Glutamatergic neuron (in vitro differentiated cells): Measurements from ENCODE around the gene NUAK2. TPM values are rescaled to one million over a fixed set of nuclear protein-coding genes. Genes with fewer than 3 reads are reported as not detected.
"Not testable (repeated sequence)": the region's sequence is repeated elsewhere in the genome, so short reads cannot be mapped to it uniquely, and the experiment has no call there.

Experiments
- DNase-seq: peaks from one replicate; pipeline ENCODE4 v3.0.0; 2022
- H3K27ac Mint-ChIP-seq: one replicate; pipeline ENCODE4 v1.8.0; 2020; ENCODE audit warnings: mild to moderate bottlenecking, mixed read lengths, inconsistent platforms; ENCODE audit not compliant: unreplicated experiment
- H3K27me3 Mint-ChIP-seq: one replicate; pipeline ENCODE4 v1.8.0; 2020; ENCODE audit warnings: mild to moderate bottlenecking, moderate library complexity, mixed read lengths, inconsistent platforms; ENCODE audit not compliant: unreplicated experiment
- H3K36me3 Mint-ChIP-seq: one replicate; pipeline ENCODE4 v1.8.0; 2020; ENCODE audit warnings: mild to moderate bottlenecking, mixed read lengths, inconsistent platforms; ENCODE audit not compliant: unreplicated experiment
- H3K4me1 Mint-ChIP-seq: one replicate; pipeline ENCODE4 v1.8.0; 2020; ENCODE audit warnings: mild to moderate bottlenecking, low read depth, mixed read lengths, inconsistent platforms; ENCODE audit not compliant: unreplicated experiment
- H3K4me3 Mint-ChIP-seq: one replicate; pipeline ENCODE4 v1.8.0; 2020; ENCODE audit warnings: mild to moderate bottlenecking, mixed read lengths, inconsistent platforms; ENCODE audit not compliant: unreplicated experiment
- H3K9me3 Mint-ChIP-seq: one replicate; pipeline ENCODE4 v1.8.0; 2020; ENCODE audit warnings: mild to moderate bottlenecking, moderate library complexity, mixed read lengths, inconsistent platforms; ENCODE audit not compliant: unreplicated experiment
- total RNA-seq: library from RNA; stranded (reverse); fragmentation: NEBNext Ultra II Directional; extraction: Animal tissue kit (Norgen Biotek cat#: 25700); gene quantifications from one replicate; pipeline ENCODE4 v1.2.1, GENCODE V29; 2021; ENCODE audit not compliant: unreplicated experiment
- TF ChIP-seq, protein P1 (sequence below): fragments of 200-600 bp; sonication (generic); IDR thresholded peaks from one replicate; pipeline ENCODE4 v1.5.0; 2021; ENCODE audit not compliant: partially characterized antibody, unreplicated experiment

The NUAK2 gene
- total RNA-seq, 1 donor from 2014 or later, result 8.0 TPM

- Mint-ChIP-seq H3K36me3 (peaks cover 4% of the 10 kb centered on the region), H3K27me3 (peaks cover under 1% of the 10 kb centered on the region)
Observed at GRCh38 chr1:205301842-205302588, 19.5 kb downstream of the NUAK2 start.

DNA sequence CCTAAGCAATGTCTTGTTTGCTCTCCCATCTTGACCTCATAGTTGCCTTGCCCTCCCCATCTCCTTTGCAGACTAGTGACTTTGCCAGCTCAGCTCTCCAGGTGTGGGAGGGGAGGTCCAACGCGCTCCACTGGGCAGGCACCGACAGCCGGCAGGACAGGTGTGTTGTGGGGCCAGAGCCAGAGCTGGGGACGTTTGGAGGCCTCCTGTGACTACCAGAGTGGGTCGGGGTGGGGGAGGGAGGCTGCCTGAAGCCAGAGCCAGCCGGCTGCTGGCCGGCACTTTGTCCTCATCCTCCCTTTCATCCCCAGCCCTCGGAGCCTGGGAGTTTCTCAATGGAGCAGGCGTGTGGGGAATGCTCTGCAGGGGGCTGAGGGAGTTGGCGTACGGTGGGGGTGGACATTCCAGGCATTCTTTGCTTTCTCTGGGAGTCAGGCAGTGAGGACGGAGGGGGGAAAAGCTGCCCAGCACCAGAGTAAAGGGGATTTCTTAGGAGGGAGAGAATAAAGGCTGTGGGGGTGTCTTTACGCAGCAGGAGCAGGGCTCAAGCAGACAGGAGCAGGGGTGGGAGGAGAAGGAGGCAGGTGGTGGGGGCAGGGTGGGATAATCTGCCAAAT, 20.2 kb downstream of the NUAK2 start:
- Mint-ChIP-seq H3K9me3 (peaks cover 2% of the 10 kb centered on the region), H3K4me3 (peak overlapping the region; percentile 46), H3K36me3 (peaks cover 4% of the 10 kb centered on the region), H3K27me3 (peaks cover 3% of the 10 kb centered on the region), H3K4me1 (peaks cover 24% of the 10 kb centered on the region), H3K27ac (peak overlapping the region; percentile 66)
- DNase-seq, result peak; percentile 54
- TF ChIP-seq, protein P1, sequence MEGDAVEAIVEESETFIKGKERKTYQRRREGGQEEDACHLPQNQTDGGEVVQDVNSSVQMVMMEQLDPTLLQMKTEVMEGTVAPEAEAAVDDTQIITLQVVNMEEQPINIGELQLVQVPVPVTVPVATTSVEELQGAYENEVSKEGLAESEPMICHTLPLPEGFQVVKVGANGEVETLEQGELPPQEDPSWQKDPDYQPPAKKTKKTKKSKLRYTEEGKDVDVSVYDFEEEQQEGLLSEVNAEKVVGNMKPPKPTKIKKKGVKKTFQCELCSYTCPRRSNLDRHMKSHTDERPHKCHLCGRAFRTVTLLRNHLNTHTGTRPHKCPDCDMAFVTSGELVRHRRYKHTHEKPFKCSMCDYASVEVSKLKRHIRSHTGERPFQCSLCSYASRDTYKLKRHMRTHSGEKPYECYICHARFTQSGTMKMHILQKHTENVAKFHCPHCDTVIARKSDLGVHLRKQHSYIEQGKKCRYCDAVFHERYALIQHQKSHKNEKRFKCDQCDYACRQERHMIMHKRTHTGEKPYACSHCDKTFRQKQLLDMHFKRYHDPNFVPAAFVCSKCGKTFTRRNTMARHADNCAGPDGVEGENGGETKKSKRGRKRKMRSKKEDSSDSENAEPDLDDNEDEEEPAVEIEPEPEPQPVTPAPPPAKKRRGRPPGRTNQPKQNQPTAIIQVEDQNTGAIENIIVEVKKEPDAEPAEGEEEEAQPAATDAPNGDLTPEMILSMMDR, result no peak

More at GRCh38 chr1:205301842-205302588, 19.5 kb downstream of the NUAK2 start:
- Mint-ChIP-seq H3K27ac (no peak overlapping the region), H3K9me3 (peaks cover 3% of the 10 kb centered on the region), H3K4me3 (peak overlapping the region; percentile 5), H3K4me1 (peaks cover 24% of the 10 kb centered on the region)
- no peak for DNase-seq
- TF ChIP-seq, protein P1, result no peak

DNA sequence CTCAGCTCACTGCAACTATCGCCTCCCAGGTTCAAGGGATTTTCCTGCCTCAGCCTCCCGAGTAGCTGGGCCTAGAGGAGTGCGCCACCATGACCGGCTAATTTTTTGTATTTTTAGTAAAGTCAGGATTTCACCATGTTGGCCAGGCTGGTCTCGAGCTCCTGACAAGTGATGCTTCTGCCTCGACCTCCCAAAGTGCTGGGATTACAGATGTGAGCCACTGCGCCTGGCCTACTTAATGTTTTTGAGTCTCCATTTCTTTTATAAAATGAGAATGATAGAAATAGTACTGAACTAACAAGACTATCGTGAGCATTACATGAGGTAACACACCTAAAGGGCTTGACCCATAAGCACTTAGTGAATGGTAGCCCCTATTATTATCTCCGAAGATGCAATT, 21.4 kb downstream of the NUAK2 start:
- Mint-ChIP-seq H3K9me3 (peaks cover 2% of the 10 kb centered on the region), H3K27ac (no peak overlapping the region), H3K36me3 (peaks cover 4% of the 10 kb centered on the region), H3K27me3 (peaks cover 8% of the 10 kb centered on the region), H3K4me3 (no peak overlapping the region), H3K4me1 (peaks cover 30% of the 10 kb centered on the region)
- no peak for DNase-seq
- TF ChIP-seq, protein P1, result no peak

DNA sequence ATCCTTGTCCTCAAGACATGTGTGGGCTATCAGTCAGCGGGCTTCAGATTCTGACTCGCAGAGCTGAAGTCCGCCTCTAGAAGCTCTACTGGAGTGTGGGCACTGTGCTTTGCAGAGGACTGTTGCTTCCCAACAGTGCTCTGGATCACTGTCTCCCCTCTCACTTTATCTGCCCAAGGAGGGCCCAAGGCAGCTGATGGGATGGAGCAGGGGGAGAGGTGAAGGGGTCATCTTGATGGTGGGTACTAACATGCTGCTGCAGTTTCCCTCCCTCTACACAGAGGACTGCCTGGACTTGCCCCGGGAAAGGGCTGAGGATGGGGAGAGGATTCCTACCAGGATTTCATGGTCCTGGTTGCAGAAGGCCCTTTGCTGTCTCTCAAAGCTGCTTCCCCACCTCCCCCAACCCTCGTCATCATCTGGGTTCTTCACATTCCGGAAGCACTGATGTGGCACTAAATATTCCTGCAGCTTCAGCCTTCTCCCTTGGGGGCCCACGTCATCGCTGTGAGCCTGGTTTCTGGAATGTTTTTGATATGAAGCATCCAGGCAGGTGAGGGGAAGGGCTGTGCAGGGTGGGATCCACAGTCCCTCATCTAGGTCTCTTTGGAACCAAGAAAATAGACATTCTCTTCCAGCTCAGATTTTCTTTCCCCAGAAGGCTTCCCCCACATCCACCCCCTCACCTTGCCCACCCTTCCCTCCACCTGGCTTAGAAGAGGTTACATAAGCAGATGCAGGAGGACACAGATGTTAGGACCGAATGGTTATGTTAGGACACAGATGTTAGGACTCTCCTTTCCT, 23.2 kb downstream of the NUAK2 start:
- H3K36me3 Mint-ChIP-seq, result no peaks in the 10 kb centered on the region
- peaks cover 8% of the 10 kb centered on the region for H3K27me3 Mint-ChIP-seq
- peak; percentile 67 for DNase-seq
- H3K27ac Mint-ChIP-seq, result no peak overlapping the region
- H3K4me3 Mint-ChIP-seq, result no peak overlapping the region
- TF ChIP-seq, protein P1, result no peak
- H3K9me3 Mint-ChIP-seq, result peaks cover 2% of the 10 kb centered on the region
- H3K4me1 Mint-ChIP-seq, result peaks cover 42% of the 10 kb centered on the region

DNA sequence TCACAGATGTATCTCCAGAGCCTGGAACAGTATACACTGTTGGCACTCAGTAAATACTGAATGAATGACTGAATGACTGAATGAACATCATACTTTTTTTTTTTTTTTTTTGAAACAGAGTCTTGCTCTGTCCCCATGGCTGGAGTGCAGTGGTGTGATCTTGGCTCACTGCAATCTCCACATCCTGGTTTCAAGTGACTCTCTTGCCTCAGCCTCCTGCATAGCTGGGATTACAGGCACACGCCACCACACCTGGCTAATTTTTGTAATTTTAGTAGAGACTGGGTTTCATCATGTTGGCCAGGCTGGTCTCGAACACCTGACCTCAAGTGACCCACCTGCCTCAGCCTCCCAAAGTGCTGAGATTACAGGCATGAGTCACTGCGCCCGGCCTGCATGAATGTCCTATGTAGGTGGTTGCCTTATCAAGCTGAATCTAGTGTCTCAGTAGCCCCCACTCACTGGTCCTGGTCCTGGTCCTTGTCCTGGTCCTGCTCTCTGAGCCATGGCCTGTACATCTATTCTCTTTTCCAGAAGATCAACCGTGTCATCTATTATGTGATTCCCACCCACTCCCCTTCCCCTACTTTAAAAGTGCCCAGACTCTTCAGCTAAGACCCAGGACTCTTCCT, 23.9 kb downstream of the NUAK2 start:
- H3K36me3 Mint-ChIP-seq, H3K4me3 Mint-ChIP-seq, H3K9me3 Mint-ChIP-seq, DNase-seq, H3K27me3 Mint-ChIP-seq: not testable (repeated sequence)
- Mint-ChIP-seq H3K27ac (peak overlapping the region; percentile 17), H3K4me1 (peaks cover 42% of the 10 kb centered on the region)
